ENCODE results near the gene ZIC4. TPM values are rescaled to one million over a fixed set of nuclear protein-coding genes. Genes with fewer than 3 reads are reported as not detected.

The ZIC4 gene
- total and polyA plus RNA-seq, 9 of the 15 experiments (the other 6 are each of a cell fraction or from before 2014, with no cell fraction given), result not detected

DNA sequence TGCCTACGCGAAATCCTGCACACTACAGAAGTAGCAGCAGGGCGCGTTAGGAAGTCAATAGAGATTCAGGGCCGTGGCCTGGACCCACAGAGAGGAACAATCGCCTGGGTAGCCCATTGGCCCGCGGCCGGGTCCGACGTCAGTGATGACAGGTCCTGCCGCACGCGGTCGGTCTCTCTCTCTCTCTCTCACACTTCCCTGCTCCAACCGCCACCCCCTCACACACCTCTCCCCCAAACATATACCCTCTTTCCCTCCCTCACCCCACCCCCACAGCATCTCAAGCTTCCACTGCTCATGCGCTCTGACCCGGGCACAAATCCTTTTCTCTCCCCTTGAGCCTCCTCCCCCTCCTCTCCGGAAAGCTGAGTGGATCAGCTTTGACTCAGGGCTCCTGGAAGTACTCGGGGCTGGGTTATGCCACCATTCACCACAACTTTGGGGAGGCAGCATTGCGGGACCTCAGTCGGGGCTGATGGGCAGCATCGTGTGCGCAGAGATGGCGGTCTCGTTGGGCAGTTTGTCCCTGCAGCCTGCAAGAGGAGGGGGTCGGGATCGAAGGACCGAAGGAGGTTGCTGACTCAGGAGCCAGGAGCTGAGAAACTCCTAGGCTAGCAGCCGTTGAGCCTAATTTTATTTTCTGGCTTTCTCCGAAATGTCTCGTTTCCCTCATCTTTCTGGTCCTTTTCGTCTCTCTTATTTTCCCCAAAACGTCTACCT lies 9.0 kb downstream of the ZIC4 start:
- POLR2A ChIA-PET, result no interaction called here
- Histone ChIP-seq H3K27me3 (ENCODE audit: control insufficient read depth in 2 of 2, insufficient read depth in 2 of 2, low read length in 2 of 2) (peaks cover 7 to 47% of the 10 kb centered on the region in 2 experiments; a peak in 4 of 5 replicates), H3K79me2 (ENCODE audit: control insufficient read depth, insufficient read depth, low read length) (no peaks in the 10 kb centered on the region), H3K9me1 (ENCODE audit: control insufficient read depth, insufficient read depth, low read length) (no peaks in the 10 kb centered on the region), H3K27ac (ENCODE audit: extremely low read depth, low read depth, low read length) (no peak overlapping the region), H4K20me1 (replicated peaks; ENCODE audit: control insufficient read depth, insufficient read depth, low read length) (no peaks in the 10 kb centered on the region), H3K4me1 (replicated peaks in 1 of 2; ENCODE audit: control insufficient read depth in 2 of 2, insufficient read depth in 2 of 2, low read length in 2 of 2) (peaks cover 0 to 16% of the 10 kb centered on the region in 2 experiments; a peak in 2 of 5 replicates), H3K4me3 (no peak overlapping the region), H3K4me2 (ENCODE audit: insufficient read depth, low read length) (no peak overlapping the region), H2AFZ (ENCODE audit: low read depth, low read length) (no peak overlapping the region), H3K9ac (ENCODE audit: insufficient read depth in 1 of 2, low read depth in 2 of 2, low read length in 2 of 2) (no peak overlapping the region), H3K9me3 (replicated peaks; ENCODE audit: control insufficient read depth, insufficient read depth, low read depth, low read length) (no peaks in the 10 kb centered on the region), H3K36me3 (ENCODE audit: control insufficient read depth, insufficient read depth, low read length) (no peaks in the 10 kb centered on the region)
- in situ Hi-C loops (cut with MboI), result loop anchor here (25.0 kb wide), 1 partner anchor 1540 kb away; no protein-coding TSS in a partner anchor
- intact Hi-C loops (cut with micrococcal nuclease), result no loop called here
- ATAC-seq (no peak), FAIRE-seq (no peak), DNase-seq (ENCODE audit: extremely low read depth in 1 of 4, low spot score in 3 of 4) (no peak)
- no TSS peak for BruUV-seq (replicated peaks)
- WGBS (ENCODE audit: insufficient coverage, low coverage, missing lambda C conversion rate), result 6% methylated on average over 17 of the region's 34 CpGs
- CTCF ChIA-PET (ENCODE audit: low intra/inter-chr PET ratio), result no interaction called here
- no peak for TF ChIP-seq HDAC3 (IDR thresholded peaks at IDR 0.05; ENCODE audit: borderline replicate concordance, partially characterized antibody)
- TF ChIP-seq, protein P1, sequence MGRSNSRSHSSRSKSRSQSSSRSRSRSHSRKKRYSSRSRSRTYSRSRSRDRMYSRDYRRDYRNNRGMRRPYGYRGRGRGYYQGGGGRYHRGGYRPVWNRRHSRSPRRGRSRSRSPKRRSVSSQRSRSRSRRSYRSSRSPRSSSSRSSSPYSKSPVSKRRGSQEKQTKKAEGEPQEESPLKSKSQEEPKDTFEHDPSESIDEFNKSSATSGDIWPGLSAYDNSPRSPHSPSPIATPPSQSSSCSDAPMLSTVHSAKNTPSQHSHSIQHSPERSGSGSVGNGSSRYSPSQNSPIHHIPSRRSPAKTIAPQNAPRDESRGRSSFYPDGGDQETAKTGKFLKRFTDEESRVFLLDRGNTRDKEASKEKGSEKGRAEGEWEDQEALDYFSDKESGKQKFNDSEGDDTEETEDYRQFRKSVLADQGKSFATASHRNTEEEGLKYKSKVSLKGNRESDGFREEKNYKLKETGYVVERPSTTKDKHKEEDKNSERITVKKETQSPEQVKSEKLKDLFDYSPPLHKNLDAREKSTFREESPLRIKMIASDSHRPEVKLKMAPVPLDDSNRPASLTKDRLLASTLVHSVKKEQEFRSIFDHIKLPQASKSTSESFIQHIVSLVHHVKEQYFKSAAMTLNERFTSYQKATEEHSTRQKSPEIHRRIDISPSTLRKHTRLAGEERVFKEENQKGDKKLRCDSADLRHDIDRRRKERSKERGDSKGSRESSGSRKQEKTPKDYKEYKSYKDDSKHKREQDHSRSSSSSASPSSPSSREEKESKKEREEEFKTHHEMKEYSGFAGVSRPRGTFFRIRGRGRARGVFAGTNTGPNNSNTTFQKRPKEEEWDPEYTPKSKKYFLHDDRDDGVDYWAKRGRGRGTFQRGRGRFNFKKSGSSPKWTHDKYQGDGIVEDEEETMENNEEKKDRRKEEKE (IDR thresholded peaks at IDR 0.05; ENCODE audit: borderline replicate concordance in 1 of 2, control insufficient read depth in 1 of 2, low read depth in 2 of 2, low read length in 1 of 2), result no peak
- TF ChIP-seq, protein P2, sequence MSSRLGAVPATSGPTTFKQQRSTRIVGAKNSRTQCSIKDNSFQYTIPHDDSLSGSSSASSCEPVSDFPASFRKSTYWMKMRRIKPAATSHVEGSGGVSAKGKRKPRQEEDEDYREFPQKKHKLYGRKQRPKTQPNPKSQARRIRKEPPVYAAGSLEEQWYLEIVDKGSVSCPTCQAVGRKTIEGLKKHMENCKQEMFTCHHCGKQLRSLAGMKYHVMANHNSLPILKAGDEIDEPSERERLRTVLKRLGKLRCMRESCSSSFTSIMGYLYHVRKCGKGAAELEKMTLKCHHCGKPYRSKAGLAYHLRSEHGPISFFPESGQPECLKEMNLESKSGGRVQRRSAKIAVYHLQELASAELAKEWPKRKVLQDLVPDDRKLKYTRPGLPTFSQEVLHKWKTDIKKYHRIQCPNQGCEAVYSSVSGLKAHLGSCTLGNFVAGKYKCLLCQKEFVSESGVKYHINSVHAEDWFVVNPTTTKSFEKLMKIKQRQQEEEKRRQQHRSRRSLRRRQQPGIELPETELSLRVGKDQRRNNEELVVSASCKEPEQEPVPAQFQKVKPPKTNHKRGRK (tag; IDR thresholded peaks at IDR 0.05), result no peak
- no peak for TF ChIP-seq FIP1L1 (IDR thresholded peaks at IDR 0.05; ENCODE audit: low read depth, low read length, poor library complexity, severe bottlenecking)
- no peak for TF ChIP-seq MYNN (IDR thresholded peaks at IDR 0.05)
- TF ChIP-seq MYNN (CRISPR knock-in tag; IDR thresholded peaks at IDR 0.05), result no peak
- TF ChIP-seq EZH2 (IDR thresholded peaks at IDR 0.05; ENCODE audit: borderline replicate concordance, low read depth, low read length), result no peak
- no peak for TF ChIP-seq WHSC1 (IDR thresholded peaks at IDR 0.05; ENCODE audit: low read length)
- no peak for TF ChIP-seq ZSCAN29 (IDR thresholded peaks at IDR 0.05)
- TF ChIP-seq SNRNP70 (optimal IDR thresholded peaks at IDR 0.05; ENCODE audit: low read depth, low read length), result no peak
- no peak for TF ChIP-seq NUFIP1 (IDR thresholded peaks at IDR 0.05; ENCODE audit: partially characterized antibody)
- TF ChIP-seq, protein P3, sequence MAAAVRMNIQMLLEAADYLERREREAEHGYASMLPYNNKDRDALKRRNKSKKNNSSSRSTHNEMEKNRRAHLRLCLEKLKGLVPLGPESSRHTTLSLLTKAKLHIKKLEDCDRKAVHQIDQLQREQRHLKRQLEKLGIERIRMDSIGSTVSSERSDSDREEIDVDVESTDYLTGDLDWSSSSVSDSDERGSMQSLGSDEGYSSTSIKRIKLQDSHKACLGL (CRISPR knock-in tag; IDR thresholded peaks at IDR 0.05; ENCODE audit: borderline replicate concordance, poor library complexity, severe bottlenecking), result no peak
- TF ChIP-seq BCOR (IDR thresholded peaks at IDR 0.05), result no peak
- TF ChIP-seq MAFK (IDR thresholded peaks at IDR 0.05; ENCODE audit: low read length), result no peak
- TF ChIP-seq POLR2A (conservative IDR thresholded peaks at IDR 0.05), result no peak
- TF ChIP-seq, protein P4, sequence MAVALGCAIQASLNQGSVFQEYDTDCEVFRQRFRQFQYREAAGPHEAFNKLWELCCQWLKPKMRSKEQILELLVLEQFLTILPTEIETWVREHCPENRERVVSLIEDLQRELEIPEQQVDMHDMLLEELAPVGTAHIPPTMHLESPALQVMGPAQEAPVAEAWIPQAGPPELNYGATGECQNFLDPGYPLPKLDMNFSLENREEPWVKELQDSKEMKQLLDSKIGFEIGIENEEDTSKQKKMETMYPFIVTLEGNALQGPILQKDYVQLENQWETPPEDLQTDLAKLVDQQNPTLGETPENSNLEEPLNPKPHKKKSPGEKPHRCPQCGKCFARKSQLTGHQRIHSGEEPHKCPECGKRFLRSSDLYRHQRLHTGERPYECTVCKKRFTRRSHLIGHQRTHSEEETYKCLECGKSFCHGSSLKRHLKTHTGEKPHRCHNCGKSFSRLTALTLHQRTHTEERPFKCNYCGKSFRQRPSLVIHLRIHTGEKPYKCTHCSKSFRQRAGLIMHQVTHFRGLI (CRISPR knock-in tag; IDR thresholded peaks at IDR 0.05), result no peak
- no peak for TF ChIP-seq BCL6 (CRISPR knock-in tag; IDR thresholded peaks at IDR 0.05)

Data from K562 (cell line).